K562 treated with DMSO at 1 percent for 4 hours (cell line): Measurements from ENCODE around the gene STK16. TPM values are rescaled to one million over a fixed set of nuclear protein-coding genes. Genes with fewer than 3 reads are reported as not detected.

Experiments used
- total RNA-seq: library from RNA; unstranded; fragments of 300-600 nt; gene quantifications from 2 replicates; pipeline ENCODE4 v1.2.3, GENCODE V29; 2022; ENCODE audit not compliant: insufficient read depth

Gene STK16
- 17.2 and 19.3 TPM in 2 replicates for total RNA-seq

GRCh38 chr2:219245148-219245898 lies at the start of gene STK16, which contains the start of gene GLB1L:
TSS of gene STK16 (plus strand) at chr2:219245479. CDS start at chr2:219246000, 521 bp downstream.
TSS of gene GLB1L (minus strand) at chr2:219245444. CDS start at chr2:219243573, 1,871 bp downstream.

GRCh38 chr2:219206328-219207133 lies 38.7 kb upstream of the STK16 start, which contains the start of gene ZFAND2B:
TSS of gene ZFAND2B (plus strand) at chr2:219206782. CDS start at chr2:219206988, 206 bp downstream.

GRCh38 chr2:219218732-219219701 lies 26.3 kb upstream of the STK16 start, which contains the start of gene ABCB6:
TSS of gene ABCB6 (minus strand) at chr2:219218958. CDS start at chr2:219218673, 285 bp downstream.

GRCh38 chr2:219229305-219230058 lies 15.8 kb upstream of the STK16 start, which contains the start of the genes ANKZF1 and ATG9A:
TSS of gene ANKZF1 (plus strand) at chr2:219229806. CDS start at chr2:219230258, 452 bp downstream.
TSS of gene ATG9A (minus strand) at chr2:219229636. CDS start at chr2:219228024, 1,612 bp downstream.

GRCh38 chr2:219252900-219253752 lies 7.8 kb downstream of the STK16 start, which contains the start of gene TUBA4B:
TSS of gene TUBA4B (plus strand) at chr2:219253243. CDS start at chr2:219253408, 165 bp downstream.

GRCh38 chr2:219253753-219254589 lies 8.7 kb downstream of the STK16 start, which contains the start of gene TUBA4A:
TSS of gene TUBA4A (minus strand) at chr2:219253918. CDS start at chr2:219253858, 60 bp downstream.

GRCh38 chr2:219279151-219279915 lies 34.1 kb downstream of the STK16 start, which contains the start of gene DNAJB2:
TSS of gene DNAJB2 (plus strand) at chr2:219279366. CDS start at chr2:219279834, 468 bp downstream.

Other genes with a start within 250 kb of the STK16 start
- not detected in 2 replicates for gene CFAP65, start 204.0 kb upstream of the STK16 start, total RNA-seq
- gene IHH, start 184.6 kb upstream of the STK16 start, total RNA-seq = not detected in 2 replicates
- 8.9 and 10.1 TPM in 2 replicates for gene NHEJ1, start 84.7 kb upstream of the STK16 start, total RNA-seq
- gene SLC23A3, start 75.5 kb upstream of the STK16 start, total RNA-seq = not detected in 2 replicates
- gene CNPPD1, start 68.6 kb upstream of the STK16 start, total RNA-seq = 48.8 and 50.1 TPM in 2 replicates
- gene RETREG2, start 67.2 kb upstream of the STK16 start, total RNA-seq = 22.5 and 26.1 TPM in 2 replicates
- 33.3 and 35.6 TPM in 2 replicates for gene ZFAND2B, start 38.7 kb upstream of the STK16 start, total RNA-seq
- 17.4 and 17.7 TPM in 2 replicates for gene ABCB6, start 26.5 kb upstream of the STK16 start, total RNA-seq
- gene ATG9A, start 15.8 kb upstream of the STK16 start, total RNA-seq = 28.0 and 42.6 TPM in 2 replicates
- gene ANKZF1, start 15.7 kb upstream of the STK16 start, total RNA-seq = 24.8 and 29.7 TPM in 2 replicates
- 2.2 and 4.3 TPM in 2 replicates for gene GLB1L, start within 50 bp of the STK16 start, total RNA-seq
- gene TUBA4B, start 7.8 kb downstream of the STK16 start, total RNA-seq = not detected in 2 replicates
- 57.6 and 69.6 TPM in 2 replicates for gene TUBA4A, start 8.4 kb downstream of the STK16 start, total RNA-seq
- gene DNAJB2, start 33.9 kb downstream of the STK16 start, total RNA-seq = 21.9 and 24.5 TPM in 2 replicates
- 0.53 and 2.8 TPM in 2 replicates for gene PTPRN, start 63.9 kb downstream of the STK16 start, total RNA-seq
- gene RESP18, start 87.3 kb downstream of the STK16 start, total RNA-seq = not detected in 2 replicates
- 53.4 and 54.1 TPM in 2 replicates for gene DNPEP, start 142.4 kb downstream of the STK16 start, total RNA-seq
- 23.8 and 34.9 TPM in 2 replicates for gene DES, start 172.9 kb downstream of the STK16 start, total RNA-seq
- 6.2 and 10.7 TPM in 2 replicates for gene SPEG, start 189.4 kb downstream of the STK16 start, total RNA-seq